Measurements from ENCODE around the gene TSPOAP1. TPM values are rescaled to one million over a fixed set of nuclear protein-coding genes. Genes with fewer than 3 reads are reported as not detected.

The TSPOAP1 gene
- polyA plus RNA-seq, 1 of the 3 experiments (the other 2 are of a cell fraction), result 0.79 TPM

GRCh38 chr17:58268326-58268725 lies 60.3 kb downstream of the TSPOAP1 start:
- Histone ChIP-seq H3F3A (replicated peaks; ENCODE audit: insufficient read depth) (no peaks in the 10 kb centered on the region), H3K9me2 (no peaks in the 10 kb centered on the region), H3K27me3 (ENCODE audit: insufficient read depth) (peaks cover 47% of the 10 kb centered on the region), H3K4me1 (ENCODE audit: control insufficient read depth in 1 of 2, insufficient read depth in 2 of 2, low read depth in 1 of 2, low read length in 1 of 2) (no peaks in the 10 kb centered on the region), H3K9ac (no peak overlapping the region), H4K20me1 (ENCODE audit: insufficient read depth) (no peaks in the 10 kb centered on the region), H3K4me2 (no peak overlapping the region), H3K79me2 (ENCODE audit: insufficient read depth) (no peaks in the 10 kb centered on the region), H2AFZ (ENCODE audit: low read depth) (no peak overlapping the region), H3K27ac (ENCODE audit: low read depth in 2 of 2, low read length in 1 of 2) (no peak overlapping the region), H3K4me3 (ENCODE audit: low read depth in 2 of 2, low read length in 1 of 2) (no peak overlapping the region), H3K36me3 (replicated peaks in 1 of 2; ENCODE audit: control insufficient read depth in 1 of 2, insufficient read depth in 2 of 2, low read length in 1 of 2) (no peaks in the 10 kb centered on the region), H3K9me3 (no peaks in the 10 kb centered on the region)
- TF ChIP-seq RAD21 (IDR thresholded peaks at IDR 0.05; ENCODE audit: low read length) (no peak), RFX5 (IDR thresholded peaks at IDR 0.05; ENCODE audit: low read length) (no peak), IRF3 (IDR thresholded peaks at IDR 0.05; ENCODE audit: low read depth, low read length) (no peak), JUND (IDR thresholded peaks at IDR 0.05) (no peak), EP300 (IDR thresholded peaks at IDR 0.05; ENCODE audit: borderline replicate concordance in 1 of 2, low read depth in 1 of 2, low read length in 1 of 2) (no peak), NFIC (IDR thresholded peaks at IDR 0.05; ENCODE audit: borderline replicate concordance) (no peak), YY1 (IDR thresholded peaks at IDR 0.05; ENCODE audit: low read depth) (no peak), PBX3 (IDR thresholded peaks at IDR 0.05) (no peak), FOSL2 (IDR thresholded peaks at IDR 0.05; ENCODE audit: borderline replicate concordance, low read depth) (no peak), CHD2 (IDR thresholded peaks at IDR 0.05; ENCODE audit: low read length, partially characterized antibody) (no peak), USF2 (IDR thresholded peaks at IDR 0.05; ENCODE audit: borderline replicate concordance, low read depth, low read length) (no peak), CTCF (IDR thresholded peaks at IDR 0.05) (no peak), POLR2AphosphoS5 (IDR thresholded peaks at IDR 0.05; ENCODE audit: low read depth, low read length) (no peak), TAF1 (IDR thresholded peaks at IDR 0.05; ENCODE audit: borderline replicate concordance, low read depth, low read length) (no peak)
- ChIA-PET CTCF (interaction anchor here (0.7 to 1.6 kb wide), 5 partner anchors 16 to 149 kb away, joined by 3 to 7 read pairs (median 4); partner anchors contain the start of gene RNF43), POLR2A (no interaction called here)
- whole genome bisulfite sequencing (ENCODE audit: low lambda C conversion rate), result 56% methylated on average over 12 of the region's 12 CpGs
- DNase-seq, result no peak

Measured in SK-N-SH (cell line).